IMR-90 (cell line): ENCODE results near the gene CTR9. TPM values are rescaled to one million over a fixed set of nuclear protein-coding genes. Genes with fewer than 3 reads are reported as not detected.

Experiments used
- ATAC-seq: fragments of 200-7000 bp; cut with Tn5 transposase; 2 replicates; pipeline ENCODE4 v1.9.1; 2020; ENCODE audit warnings: low read depth, mild to moderate bottlenecking, moderate library complexity
- BruUV-seq: library from RNA; stranded (reverse); fragments of 400-500 nt; replicated peaks from 2 replicates; lab custom pipeline; 2021; lab: Mats Ljungman, UMichigan
- CTCF ChIA-PET: fragments of 300-600 bp; formaldehyde crosslinking; extraction: SDS; loops from one replicate; lab custom pipeline; 2021; ENCODE audit warnings: antibody characterized with exemption; lab: Yijun Ruan, JAX
- POLR2A ChIA-PET: fragments of 300-600 bp; sonication (Branson Sonifier 250); formaldehyde crosslinking; loops from one replicate; lab custom pipeline; 2022; ENCODE audit warnings: antibody characterized with exemption; ENCODE audit not compliant: unreplicated experiment; lab: Charles Lee
- DNase-seq: peaks from one replicate; pipeline ENCODE4 v3.0.0; 2013
- H2AFZ ChIP-seq: replicated peaks from 2 replicates; pipeline ENCODE3; 2013; ENCODE audit warnings: low read length, mild to moderate bottlenecking; ENCODE audit not compliant: poor library complexity
- H2AK5ac ChIP-seq: 2 replicates; pipeline ENCODE4 v1.6.1; 2013; ENCODE audit warnings: low read depth, low read length, inconsistent platforms
- H2AK9ac ChIP-seq: replicated peaks from 2 replicates; pipeline ENCODE3; 2013; ENCODE audit warnings: mild to moderate bottlenecking, low read depth, low read length, moderate library complexity; ENCODE audit not compliant: poor library complexity
- H2BK120ac ChIP-seq: 2 replicates; pipeline ENCODE4 v1.6.1; 2013; ENCODE audit warnings: low read depth, low read length, inconsistent platforms
- H2BK15ac ChIP-seq: 3 replicates; pipeline ENCODE4 v1.6.1; 2013; ENCODE audit warnings: low read depth, low read length, inconsistent platforms
- H2BK20ac ChIP-seq: 2 replicates; pipeline ENCODE4 v1.6.1; 2013; ENCODE audit warnings: low read depth, mild to moderate bottlenecking, inconsistent platforms, low read length, moderate library complexity
- H2BK5ac ChIP-seq: 2 replicates; pipeline ENCODE4 v1.6.1; 2013; ENCODE audit warnings: mild to moderate bottlenecking, low read depth, low read length, inconsistent platforms; ENCODE audit not compliant: poor library complexity, severe bottlenecking
- H3K14ac ChIP-seq: replicated peaks from 2 replicates; pipeline ENCODE4 v1.6.1; 2013; ENCODE audit warnings: low read depth, low read length, inconsistent platforms
- H3K18ac ChIP-seq: 2 replicates; pipeline ENCODE4 v1.6.1; 2013; ENCODE audit warnings: low read depth, low read length, control low read depth
- H3K23ac ChIP-seq: 2 replicates; pipeline ENCODE4 v1.6.1; 2013; ENCODE audit warnings: low read depth, low read length, inconsistent platforms
- H3K27ac ChIP-seq: 2 replicates; pipeline ENCODE4 v1.5.1; 2013; ENCODE audit warnings: mild to moderate bottlenecking, control low read depth, low read length; ENCODE audit not compliant: insufficient read depth
- H3K27me3 ChIP-seq: 2 replicates; pipeline ENCODE4 v1.6.1; 2013; ENCODE audit warnings: low read length; ENCODE audit not compliant: control insufficient read depth, insufficient read depth
- H3K36me3 ChIP-seq: 2 replicates; pipeline ENCODE4 v1.6.1; 2013; ENCODE audit warnings: low read length, mixed read lengths; ENCODE audit not compliant: control insufficient read depth, insufficient read depth
- H3K4ac ChIP-seq: 2 replicates; pipeline ENCODE4 v1.6.1; 2013; ENCODE audit warnings: low read depth, low read length, inconsistent platforms
- H3K4me1 ChIP-seq: 2 replicates; pipeline ENCODE4 v1.6.1; 2013; ENCODE audit warnings: low read length, mixed read lengths; ENCODE audit not compliant: control insufficient read depth, insufficient read depth
- H3K4me2 ChIP-seq: 2 replicates; pipeline ENCODE4 v1.6.1; 2013; ENCODE audit warnings: low read depth, mild to moderate bottlenecking, control low read depth, low read length, moderate library complexity
- H3K4me3 ChIP-seq: 2 replicates; pipeline ENCODE4 v1.5.1; 2013; ENCODE audit warnings: low read depth, mild to moderate bottlenecking, control low read depth, low read length, moderate library complexity; ENCODE audit not compliant: insufficient read depth
- H3K56ac ChIP-seq: 2 replicates; pipeline ENCODE4 v1.6.1; 2013; ENCODE audit warnings: low read length, inconsistent platforms; ENCODE audit not compliant: insufficient read depth; ENCODE audit errors: extremely low read depth
- H3K79me1 ChIP-seq, 2 experiments: 2 replicates each; pipeline ENCODE4 v1.6.1; 2013; ENCODE audit warnings: low read length in 2 of 2, inconsistent platforms in 1 of 2, low read depth in 1 of 2
- H3K9ac ChIP-seq: 2 replicates; pipeline ENCODE4 v1.6.1; 2013; ENCODE audit warnings: low read depth, low read length, control low read depth
- H3K9me1 ChIP-seq: 2 replicates; pipeline ENCODE4 v1.6.1; 2013; ENCODE audit warnings: low read length, inconsistent platforms; ENCODE audit not compliant: insufficient read depth
- H3K9me3 ChIP-seq: 2 replicates; pipeline ENCODE4 v1.6.1; 2013; ENCODE audit warnings: low read length; ENCODE audit not compliant: control insufficient read depth, insufficient read depth
- H4K20me1 ChIP-seq: 2 replicates; pipeline ENCODE4 v1.6.1; 2013; ENCODE audit warnings: low read length, inconsistent platforms; ENCODE audit not compliant: insufficient read depth
- H4K5ac ChIP-seq: 2 replicates; pipeline ENCODE4 v1.6.1; 2013; ENCODE audit warnings: mild to moderate bottlenecking, low read depth, low read length, control low read depth
- H4K8ac ChIP-seq, 2 experiments: 2 replicates each; pipeline ENCODE4 v1.6.1; 2013; ENCODE audit warnings: low read depth in 2 of 2, low read length in 2 of 2, control low read depth in 1 of 2, inconsistent platforms in 1 of 2
- H4K91ac ChIP-seq: 2 replicates; pipeline ENCODE4 v1.6.1; 2013; ENCODE audit warnings: low read depth, low read length, inconsistent platforms; ENCODE audit not compliant: insufficient read depth
- BHLHE40 ChIP-seq: fragments of 150-350 bp; IDR thresholded peaks from 2 replicates; pipeline ENCODE4 v1.6.1; 2016; ENCODE audit warnings: mild to moderate bottlenecking, low read depth, low read length
- CEBPB ChIP-seq: IDR thresholded peaks from 2 replicates; pipeline ENCODE4 v1.6.1; 2012; ENCODE audit warnings: low read depth, low read length, improper control_type of control experiment
- CHD1 ChIP-seq: IDR thresholded peaks from 2 replicates; pipeline ENCODE4 v1.6.1; 2012; ENCODE audit warnings: low read depth, low read length, improper control_type of control experiment
- FOS ChIP-seq: fragments of 150-350 bp; IDR thresholded peaks from 2 replicates; pipeline ENCODE4 v1.6.1; 2016; ENCODE audit warnings: low read depth, low read length
- MAFK ChIP-seq: IDR thresholded peaks from 2 replicates; pipeline ENCODE4 v1.6.1; 2012; ENCODE audit warnings: low read depth, low read length, improper control_type of control experiment
- MAZ ChIP-seq: IDR thresholded peaks from 2 replicates; pipeline ENCODE4 v1.6.1; 2012; ENCODE audit warnings: low read depth, mild to moderate bottlenecking, low read length, improper control_type of control experiment, moderate library complexity, borderline replicate concordance
- MXI1 ChIP-seq: IDR thresholded peaks from 2 replicates; pipeline ENCODE4 v1.6.1; 2012; ENCODE audit warnings: low read depth, mild to moderate bottlenecking, low read length, moderate library complexity, borderline replicate concordance
- POLR2A ChIP-seq: IDR thresholded peaks from 2 replicates; pipeline ENCODE4 v1.6.1; 2012; ENCODE audit warnings: mild to moderate bottlenecking, low read depth, low read length
- RAD21 ChIP-seq: IDR thresholded peaks from 2 replicates; pipeline ENCODE4 v1.6.1; 2012; ENCODE audit warnings: low read length, improper control_type of control experiment
- RCOR1 ChIP-seq: IDR thresholded peaks from 2 replicates; pipeline ENCODE4 v1.6.1; 2012; ENCODE audit warnings: mild to moderate bottlenecking, low read length, improper control_type of control experiment; ENCODE audit not compliant: insufficient replicate concordance
- RFX5 ChIP-seq: IDR thresholded peaks from 2 replicates; pipeline ENCODE4 v1.8.0; 2012; ENCODE audit warnings: low read depth, mild to moderate bottlenecking, low read length, moderate library complexity
- WGBS, 2 experiments: methylation state at CpG; one replicate each; pipeline versions ENCODE4 v1.1.5 to v1.1.7; 2013; ENCODE audit warnings: missing lambda C conversion rate in 2 of 2; ENCODE audit not compliant: insufficient read length in 1 of 2; ENCODE audit errors: extremely low coverage in 2 of 2; 5-methylcytosine and 5-hydroxymethylcytosine counted together
- dilution Hi-C: fragments of 300-500 bp; cut with HindIII; formaldehyde crosslinking; loops from one replicate; pipeline ENCODE4 v1.14.3; 2018; ENCODE audit warnings: low sequenced_read_pairs; ENCODE audit not compliant: unreplicated experiment
- in situ Hi-C: fragments of 300-500 bp; cut with MboI; formaldehyde crosslinking; loops from 3 replicates; pipeline ENCODE4 v1.14.3; 2019; ENCODE audit warnings: low sequenced_read_pairs, inconsistent platforms, mixed read lengths
- intact Hi-C: fragments of 100-400 bp; cut with micrococcal nuclease; formaldehyde crosslinking; loops from 2 replicates; pipeline ENCODE4 v1.10.0; 2022
- polyA plus RNA-seq, 3 experiments: library from polyadenylated mRNA; depleted of rRNA; stranded (reverse); fragments of >200 nt; gene quantifications; 2 replicates each; pipeline ENCODE4 v1.2.3, GENCODE V29; 2012; ENCODE audit warnings: low replicate concordance in 1 of 3
- total RNA-seq: library from RNA; depleted of rRNA; stranded (reverse); fragments of >200 nt; gene quantifications from 2 replicates; pipeline ENCODE4 v1.2.3, GENCODE V29; 2012
- TF ChIP-seq, protein P1 (sequence below): fragments of 150-350 bp; IDR thresholded peaks from 2 replicates; pipeline ENCODE4 v1.6.1; 2017; ENCODE audit warnings: mild to moderate bottlenecking, antibody characterized with exemption, low read length, low read depth

The CTR9 gene
- total and polyA plus RNA-seq, 2 of the 4 experiments (the other 2 are of a cell fraction), result 16.8 to 37.1 TPM

DNA sequence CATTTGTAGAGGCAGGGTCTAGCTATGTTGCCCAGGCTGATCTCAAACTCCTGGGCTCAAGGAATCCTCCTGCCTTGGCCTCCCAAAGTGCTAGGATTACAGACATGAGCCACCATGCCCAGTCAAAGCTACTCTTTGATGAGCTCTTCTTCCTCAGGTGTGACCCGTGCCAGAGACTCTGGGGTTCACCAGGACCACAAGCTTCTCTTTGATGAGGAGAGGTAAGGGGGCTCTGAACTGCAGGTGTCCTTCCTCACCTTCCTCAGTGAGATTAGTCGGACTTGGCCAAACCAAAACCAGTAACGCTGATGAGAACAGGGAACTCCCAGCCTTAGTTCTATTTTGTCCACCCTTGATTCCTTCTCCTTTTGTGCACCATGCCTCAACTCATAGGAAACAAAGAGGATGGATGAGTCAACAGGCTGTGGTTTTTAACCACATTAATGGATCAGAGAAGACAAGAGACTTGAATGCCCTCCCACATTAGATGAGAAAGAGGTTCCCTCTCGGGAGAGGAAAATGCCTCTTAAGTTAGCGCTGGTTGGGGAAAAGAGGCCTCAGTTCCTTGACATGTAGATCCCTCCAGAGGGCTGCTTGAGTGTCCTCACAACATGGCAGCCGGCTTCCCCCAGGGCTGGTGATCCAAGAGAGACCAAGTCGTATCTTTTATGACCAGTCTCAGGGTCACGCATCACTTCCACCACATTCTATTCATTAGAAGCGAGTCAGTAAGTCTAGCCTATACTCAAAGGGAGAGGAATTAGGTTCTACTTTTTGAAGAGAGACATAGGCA lies 25.7 kb upstream of the CTR9 start:
- H3K4me2 ChIP-seq, result no peak overlapping the region
- no peak overlapping the region; the same call in 1 of the 2 replicates for H3K23ac ChIP-seq
- H4K91ac ChIP-seq, result peak overlapping the region; percentile 20
- H2BK20ac ChIP-seq, result peak overlapping the region; percentile 38
- H4K5ac ChIP-seq, result no peak overlapping the region
- ChIA-PET POLR2A (no interaction called here), CTCF (no interaction called here)
- H3K18ac ChIP-seq, result 0 out of 2 replicates have a peak overlapping the region, but pooled peaks have one; percentile 43
- peaks cover 18% of the 10 kb centered on the region for H3K4me1 ChIP-seq
- H2AK9ac ChIP-seq, result no peak overlapping the region
- no peak overlapping the region for H2BK5ac ChIP-seq
- no peaks in the 10 kb centered on the region for H4K20me1 ChIP-seq
- H3K9ac ChIP-seq, result no peak overlapping the region
- no peak overlapping the region; the same call in 2 of the 3 replicates for H2BK15ac ChIP-seq
- H2BK120ac ChIP-seq, result peak overlapping the region; percentile 68
- H3K27ac ChIP-seq, result no peak overlapping the region
- H3K4me3 ChIP-seq, result no peak overlapping the region
- peak overlapping the region; percentile 24 for H2AFZ ChIP-seq
- TF ChIP-seq FOS (no peak), MAFK (no peak), MXI1 (no peak), MAZ (no peak), RAD21 (no peak), POLR2A (no peak), CHD1 (no peak), RCOR1 (no peak), BHLHE40 (no peak), CEBPB (no peak), RFX5 (no peak)
- TF ChIP-seq, protein P1, sequence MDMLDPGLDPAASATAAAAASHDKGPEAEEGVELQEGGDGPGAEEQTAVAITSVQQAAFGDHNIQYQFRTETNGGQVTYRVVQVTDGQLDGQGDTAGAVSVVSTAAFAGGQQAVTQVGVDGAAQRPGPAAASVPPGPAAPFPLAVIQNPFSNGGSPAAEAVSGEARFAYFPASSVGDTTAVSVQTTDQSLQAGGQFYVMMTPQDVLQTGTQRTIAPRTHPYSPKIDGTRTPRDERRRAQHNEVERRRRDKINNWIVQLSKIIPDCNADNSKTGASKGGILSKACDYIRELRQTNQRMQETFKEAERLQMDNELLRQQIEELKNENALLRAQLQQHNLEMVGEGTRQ, result no peak
- ATAC-seq (no peak), DNase-seq (peak; percentile 86)
- no peaks in the 10 kb centered on the region for H3K9me3 ChIP-seq
- dilution Hi-C loops, result loop anchor here (25.0 kb wide), 1 partner anchor 213 kb away; no protein-coding TSS in a partner anchor
- no peaks in the 10 kb centered on the region for H3K79me1 ChIP-seq
- H2AK5ac ChIP-seq, result peak overlapping the region; percentile 18; the same call in 1 of the 2 replicates
- H3K36me3 ChIP-seq, result no peaks in the 10 kb centered on the region
- H3K4ac ChIP-seq, result peak overlapping the region; percentile 55
- no peaks in the 10 kb centered on the region for H3K27me3 ChIP-seq
- peaks cover 29% of the 10 kb centered on the region for H3K9me1 ChIP-seq
- in situ Hi-C loops, result loop anchor here (25.0 kb wide), 2 partner anchors 513 to 738 kb away; no protein-coding TSS in a partner anchor
- no TSS peak for BruUV-seq
- intact Hi-C loops, result no loop called here
- 100% methylated on average over 1 of the region's 9 CpGs; no CpG with 5 or more reads in 1 of the 2 experiments for WGBS, 2 experiments
- H4K8ac ChIP-seq, result peak overlapping the region in 1 of 2 experiments; percentile 26; a peak in 1 of 4 replicates
- H3K56ac ChIP-seq, result no peak overlapping the region
- H3K14ac ChIP-seq, result peak overlapping the region; percentile 74
